Measurements from ENCODE around the gene DNAAF9.

DNAAF9 gene

DNA sequence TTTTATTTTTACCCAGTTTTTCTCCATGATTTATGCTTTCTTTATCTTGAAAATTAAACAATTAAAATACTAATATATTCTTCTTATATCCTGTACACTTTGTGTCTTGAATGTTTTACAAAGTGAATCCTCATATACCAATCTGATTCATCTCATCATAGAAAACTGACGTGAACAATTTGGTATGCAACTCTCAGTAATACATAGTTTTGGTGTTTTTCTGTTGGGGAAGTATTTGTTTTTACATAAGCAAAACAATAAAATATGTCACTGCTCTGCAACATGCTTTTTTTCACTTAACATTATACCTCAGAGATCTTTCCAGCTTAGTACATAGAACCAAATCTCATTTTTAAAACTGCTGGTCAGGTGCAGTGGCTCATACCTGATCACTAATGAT, 14.7 kb downstream of the DNAAF9 start:
- H3K27ac ChIP-seq, result no peak overlapping the region
- no peak overlapping the region for H3K4me3 ChIP-seq
- H3K4me1 ChIP-seq, result peaks cover 0 to 8% (median 0%) of the 10 kb centered on the region in 10 experiments; a peak in 1 of 20 replicates
- H3K9ac ChIP-seq, result no peak overlapping the region
- TF ChIP-seq Cebpa-rat (IDR thresholded peaks at IDR 0.05), result no peak
- H3K9me3 ChIP-seq (replicated peaks in 1 of 11), result peaks cover 24 to 42% (median 39%) of the 10 kb centered on the region in 11 experiments
- no peak overlapping the region for H3K4me2 ChIP-seq
- H3K27me3 ChIP-seq, result no peaks in the 10 kb centered on the region
- H4K20me1 ChIP-seq, result peaks cover 0 to 96% (median 20%) of the 10 kb centered on the region in 11 experiments; a peak in 12 of 22 replicates
- peaks cover 13 to 62% (median 24%) of the 10 kb centered on the region in 11 experiments; a peak in 20 of 22 replicates for H3K36me3 ChIP-seq

DNA sequence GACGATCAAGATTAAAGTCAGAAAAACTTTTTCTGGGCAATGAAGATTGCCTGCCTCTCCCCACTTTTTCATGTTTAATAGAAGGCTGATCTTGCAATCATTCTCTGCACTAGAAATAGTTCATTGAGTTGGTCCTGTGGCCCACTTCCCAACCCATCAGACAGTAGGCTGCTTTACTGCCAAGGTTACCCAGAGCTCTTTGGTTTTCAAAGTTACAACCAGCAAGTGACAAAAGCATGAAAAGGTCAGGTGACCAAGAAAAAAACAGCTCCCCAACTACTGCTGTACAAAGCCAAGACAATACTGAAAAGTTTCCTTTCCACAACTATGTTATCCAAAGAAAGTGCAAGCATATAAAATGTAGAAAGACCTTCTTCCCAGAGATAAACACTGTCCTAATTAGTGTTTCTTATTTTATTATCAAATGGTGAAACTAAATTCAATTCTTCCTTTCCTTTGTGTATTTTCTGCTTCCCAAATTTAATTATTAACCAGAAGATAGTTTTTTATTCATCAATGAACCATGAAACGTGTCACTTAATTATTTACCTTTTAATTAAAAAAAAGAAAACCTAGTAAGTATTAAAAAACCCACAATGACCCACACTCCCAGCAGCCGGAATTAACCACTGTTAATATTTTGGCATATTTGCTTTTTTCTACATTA, 16.6 kb downstream of the DNAAF9 start:
- Histone ChIP-seq H3K4me3 (no peak overlapping the region), H3K36me3 (peaks cover 6 to 46% (median 19%) of the 10 kb centered on the region in 11 experiments; a peak in 21 of 22 replicates), H3K4me1 (peaks cover 0 to 8% (median 0%) of the 10 kb centered on the region in 10 experiments; a peak in 1 of 20 replicates), H3K9me3 (replicated peaks in 1 of 11) (peaks cover 16 to 42% (median 37%) of the 10 kb centered on the region in 11 experiments; a peak in 21 of 22 replicates), H4K20me1 (peaks cover 0 to 97% (median 20%) of the 10 kb centered on the region in 11 experiments; a peak in 12 of 22 replicates), H3K27ac (no peak overlapping the region), H3K27me3 (no peaks in the 10 kb centered on the region), H3K9ac (no peak overlapping the region), H3K4me2 (no peak overlapping the region)
- TF ChIP-seq Cebpa-rat (IDR thresholded peaks at IDR 0.05), result no peak

DNA sequence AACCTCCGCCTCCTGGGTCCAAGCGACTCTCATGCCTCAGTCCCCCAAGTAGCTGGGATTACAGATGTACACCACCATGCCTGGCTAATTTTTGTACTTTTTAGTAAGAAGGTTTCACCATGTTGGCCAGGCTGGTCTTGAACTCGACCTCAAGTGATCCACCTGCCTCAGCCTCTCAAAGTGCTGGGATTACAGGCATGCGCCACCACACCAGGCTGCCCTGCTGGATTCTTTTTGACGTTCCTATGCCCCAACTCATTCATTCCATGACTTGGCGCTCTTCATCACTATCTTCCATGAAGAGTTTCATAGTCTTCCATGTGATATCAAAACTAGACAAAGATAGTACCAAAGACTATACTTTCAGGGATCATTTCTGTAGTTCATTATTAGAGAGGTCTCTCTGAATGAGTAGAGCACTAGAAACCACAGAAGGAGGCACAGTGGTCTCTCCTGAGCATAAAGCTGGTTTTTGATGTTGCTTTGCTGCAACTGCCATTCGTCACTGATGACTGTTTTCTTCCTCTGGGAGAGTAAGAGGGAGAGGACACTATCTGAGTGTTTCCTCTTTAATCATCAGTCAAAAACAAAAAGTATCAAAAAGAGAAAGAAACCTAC, 23.5 kb downstream of the DNAAF9 start:
- no peaks in the 10 kb centered on the region for H3K27me3 ChIP-seq
- H3K9ac ChIP-seq, result no peak overlapping the region
- H4K20me1 ChIP-seq, result peaks cover 0 to 97% (median 11%) of the 10 kb centered on the region in 11 experiments; a peak in 11 of 22 replicates
- H3K9me3 ChIP-seq (replicated peaks in 1 of 11), result peaks cover 10 to 40% (median 33%) of the 10 kb centered on the region in 11 experiments; a peak in 21 of 22 replicates
- peak overlapping the region; percentile 10 to 59 (median 50); a peak in 20 of 22 replicates for H3K4me2 ChIP-seq
- TF ChIP-seq Cebpa-rat (IDR thresholded peaks at IDR 0.05), result no peak
- H3K4me1 ChIP-seq, result peaks cover 19 to 31% (median 23%) of the 10 kb centered on the region in 10 experiments
- H3K4me3 ChIP-seq, result 0 out of 20 replicates have a peak overlapping the region, but pooled peaks of 1 of the 10 experiments have one; percentile 3
- peaks cover 22 to 63% (median 46%) of the 10 kb centered on the region in 11 experiments for H3K36me3 ChIP-seq
- H3K27ac ChIP-seq, result no peak overlapping the region; a peak in 1 of 22 replicates

GRCh38 chr20:3382836-3383235, 24.6 kb downstream of the DNAAF9 start:
- Histone ChIP-seq H3K4me3 (no peak overlapping the region), H3K9me3 (replicated peaks in 1 of 11) (peaks cover 0 to 29% (median 25%) of the 10 kb centered on the region in 11 experiments; a peak in 19 of 22 replicates), H3K27me3 (no peaks in the 10 kb centered on the region), H3K27ac (no peak overlapping the region), H4K20me1 (peaks cover 0 to 97% (median 10%) of the 10 kb centered on the region in 11 experiments; a peak in 11 of 22 replicates), H3K4me1 (peaks cover 30 to 42% (median 34%) of the 10 kb centered on the region in 10 experiments), H3K4me2 (peak overlapping the region in 2 of 11 experiments; percentile 2 to 10; a peak in 2 of 22 replicates), H3K9ac (no peak overlapping the region), H3K36me3 (peaks cover 28 to 63% (median 50%) of the 10 kb centered on the region in 11 experiments)
- no peak for TF ChIP-seq Cebpa-rat (IDR thresholded peaks at IDR 0.05)

- no peaks in the 10 kb centered on the region for H3K27me3 ChIP-seq
- no peak overlapping the region for H3K4me3 ChIP-seq
- no peak overlapping the region for H3K27ac ChIP-seq
- peaks cover 31 to 44% (median 35%) of the 10 kb centered on the region in 10 experiments for H3K4me1 ChIP-seq
- H4K20me1 ChIP-seq, result peaks cover 0 to 80% (median 10%) of the 10 kb centered on the region in 11 experiments; a peak in 11 of 22 replicates
- peaks cover 47 to 84% (median 68%) of the 10 kb centered on the region in 11 experiments for H3K36me3 ChIP-seq
- H3K9ac ChIP-seq, result no peak overlapping the region
- H3K4me2 ChIP-seq, result no peak overlapping the region
- TF ChIP-seq Cebpa-rat (IDR thresholded peaks at IDR 0.05), result no peak
- H3K9me3 ChIP-seq (replicated peaks in 1 of 11), result peaks cover 0 to 5% (median 3%) of the 10 kb centered on the region in 11 experiments; a peak in 14 of 22 replicates
Observed at GRCh38 chr20:3380228-3381070, 27.0 kb downstream of the DNAAF9 start.

DNA sequence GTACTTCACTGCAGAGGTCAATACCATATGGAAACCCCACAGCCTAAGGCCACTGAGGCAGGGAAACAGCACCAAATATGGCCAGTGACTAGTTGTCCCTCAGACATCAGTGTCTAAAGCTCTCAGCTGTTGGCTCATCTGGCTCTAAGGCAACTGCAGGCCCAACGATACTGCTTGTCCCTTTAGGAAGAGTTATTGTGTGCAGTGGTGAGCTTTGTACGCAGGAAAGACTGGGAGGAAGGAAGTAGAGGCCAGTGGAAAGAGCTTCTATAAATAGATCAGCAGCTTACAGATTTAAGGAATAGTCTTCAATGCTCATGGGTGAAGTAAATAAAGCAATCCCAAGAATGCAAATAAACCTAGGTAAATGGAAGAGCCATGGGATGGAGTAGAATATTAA, 29.3 kb downstream of the DNAAF9 start:
- no peak overlapping the region for H3K9ac ChIP-seq
- TF ChIP-seq Cebpa-rat (IDR thresholded peaks at IDR 0.05), result no peak
- peaks cover 0 to 57% (median 10%) of the 10 kb centered on the region in 11 experiments; a peak in 11 of 22 replicates for H4K20me1 ChIP-seq
- H3K4me2 ChIP-seq, result peak overlapping the region; percentile 61 to 88 (median 75)
- no peaks in the 10 kb centered on the region for H3K27me3 ChIP-seq
- H3K4me1 ChIP-seq, result peaks cover 12 to 26% (median 17%) of the 10 kb centered on the region in 10 experiments
- peaks cover 70 to 99% (median 91%) of the 10 kb centered on the region in 11 experiments for H3K36me3 ChIP-seq
- no peaks in the 10 kb centered on the region for H3K9me3 ChIP-seq (replicated peaks in 1 of 11)
- H3K4me3 ChIP-seq, result peak overlapping the region in 1 of 10 experiments; percentile 24; a peak in 1 of 20 replicates
- H3K27ac ChIP-seq, result 0 out of 22 replicates have a peak overlapping the region, but pooled peaks of 1 of the 11 experiments have one; percentile 3

GRCh38 chr20:3377644-3378043, 29.8 kb downstream of the DNAAF9 start:
- Histone ChIP-seq H3K4me3 (no peak overlapping the region), H3K27me3 (no peaks in the 10 kb centered on the region), H3K4me2 (peak overlapping the region; percentile 61 to 88 (median 75); a peak in 19 of 22 replicates), H3K4me1 (peaks cover 12 to 31% (median 18%) of the 10 kb centered on the region in 10 experiments), H3K9ac (no peak overlapping the region), H3K9me3 (replicated peaks in 1 of 11) (no peaks in the 10 kb centered on the region), H4K20me1 (peaks cover 0 to 52% (median 9%) of the 10 kb centered on the region in 11 experiments; a peak in 11 of 22 replicates), H3K27ac (0 out of 22 replicates have a peak overlapping the region, but pooled peaks of 1 of the 11 experiments have one; percentile 3), H3K36me3 (peaks cover 75 to 100% (median 95%) of the 10 kb centered on the region in 11 experiments)
- no peak for TF ChIP-seq Cebpa-rat (IDR thresholded peaks at IDR 0.05)

DNA sequence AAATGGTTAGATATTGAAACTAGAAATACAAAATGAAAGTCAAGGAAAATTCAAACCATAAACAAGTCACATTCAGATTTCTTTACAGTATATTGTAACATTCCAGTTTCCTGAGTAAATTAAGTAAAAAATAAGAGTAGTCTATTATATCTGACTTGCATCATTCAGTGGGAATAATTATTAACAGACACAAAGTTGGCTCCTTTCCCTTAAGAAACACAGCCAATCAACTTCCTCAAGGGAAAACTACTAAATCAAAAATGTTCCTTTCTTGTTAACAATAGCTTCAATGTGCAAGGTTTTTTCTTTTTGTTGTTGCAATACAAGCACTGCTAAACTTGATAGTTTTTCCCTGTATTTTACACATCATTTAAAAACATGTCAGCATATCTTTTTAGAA, 33.2 kb downstream of the DNAAF9 start:
- H3K9me3 ChIP-seq (replicated peaks in 1 of 11), result peaks cover 0 to 23% (median 8%) of the 10 kb centered on the region in 11 experiments; a peak in 10 of 22 replicates
- no peak overlapping the region for H3K27ac ChIP-seq
- peaks cover 14 to 42% (median 18%) of the 10 kb centered on the region in 10 experiments for H3K4me1 ChIP-seq
- H4K20me1 ChIP-seq, result peaks cover 0 to 22% (median 0%) of the 10 kb centered on the region in 11 experiments; a peak in 4 of 22 replicates
- TF ChIP-seq Cebpa-rat (IDR thresholded peaks at IDR 0.05), result no peak
- peaks cover 88 to 100% (median 93%) of the 10 kb centered on the region in 11 experiments for H3K36me3 ChIP-seq
- no peak overlapping the region for H3K9ac ChIP-seq
- H3K27me3 ChIP-seq, result no peaks in the 10 kb centered on the region
- no peak overlapping the region for H3K4me3 ChIP-seq
- H3K4me2 ChIP-seq, result no peak overlapping the region
